Neutrophil (primary cell): Measurements from ENCODE around the gene POU3F2.

Experiments used
- H3K27ac ChIP-seq: fragments of 200-600 bp; sonication (generic); 2 replicates; pipeline ENCODE4 v1.5.1; 2016; ENCODE audit warnings: mild to moderate bottlenecking, moderate library complexity
- H3K27me3 ChIP-seq: fragments of 200-600 bp; sonication (generic); 2 replicates; pipeline ENCODE4 v1.6.0; 2016; ENCODE audit warnings: mild to moderate bottlenecking
- H3K36me3 ChIP-seq: fragments of 200-600 bp; sonication (generic); 2 replicates; pipeline ENCODE4 v1.5.1; 2017
- H3K4me1 ChIP-seq, 2 experiments: fragments of 200-600 bp in 1 of 2; sonication (generic) in 1 of 2; 1 replicate in 1 of 2; 2 replicates in 1 of 2; pipeline versions ENCODE4 v1.5.1 to v1.6.1; 2013 to 2016; ENCODE audit warnings: low read depth in 1 of 2, low read length in 1 of 2, mild to moderate bottlenecking in 1 of 2, moderate library complexity in 1 of 2; ENCODE audit not compliant: control insufficient read depth in 1 of 2, insufficient read depth in 1 of 2
- H3K4me3 ChIP-seq, 2 experiments: fragments of 200-600 bp in 1 of 2; sonication (generic) in 1 of 2; 1 replicate in 1 of 2; 2 replicates in 1 of 2; pipeline ENCODE4 v1.5.1; 2013 to 2016; ENCODE audit warnings: low read depth in 1 of 2, low read length in 1 of 2, mild to moderate bottlenecking in 1 of 2, moderate library complexity in 1 of 2
- H3K9me3 ChIP-seq: fragments of 200-600 bp; sonication (generic); 2 replicates; pipeline ENCODE4 v1.5.1; 2016
- CTCF ChIP-seq: fragments of 200-600 bp; sonication (generic); IDR thresholded peaks from 2 replicates; pipeline ENCODE4 v1.5.1; 2016; ENCODE audit warnings: antibody characterized with exemption

Gene POU3F2

DNA sequence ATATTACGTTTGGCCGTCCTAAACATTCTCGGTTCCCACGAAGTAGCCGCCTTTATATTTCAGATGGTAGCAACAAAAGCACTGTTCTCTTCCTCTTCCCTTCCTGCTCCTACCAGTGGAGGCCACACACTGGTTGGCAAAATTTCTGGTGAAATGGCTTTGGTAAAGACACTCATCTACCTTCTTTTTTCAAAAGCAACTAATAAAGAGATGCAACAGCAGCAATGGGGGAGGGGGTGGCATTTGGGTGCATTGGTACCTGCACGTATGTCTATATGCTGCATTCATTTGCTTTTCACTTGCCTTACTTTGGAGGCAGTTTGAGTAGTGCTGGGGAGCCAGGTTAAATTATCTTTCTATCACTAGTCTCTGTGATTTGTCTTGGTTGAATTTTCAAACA is 6.0 kb downstream of the POU3F2 start:
- TF ChIP-seq CTCF = no peak
- Histone ChIP-seq H3K36me3 (no peaks in the 10 kb centered on the region), H3K4me1 (peaks cover 6 to 14% of the 10 kb centered on the region in 2 experiments), H3K9me3 (no peaks in the 10 kb centered on the region), H3K4me3 (no peak overlapping the region), H3K27me3 (peaks cover 100% of the 10 kb centered on the region), H3K27ac (no peak overlapping the region)

DNA sequence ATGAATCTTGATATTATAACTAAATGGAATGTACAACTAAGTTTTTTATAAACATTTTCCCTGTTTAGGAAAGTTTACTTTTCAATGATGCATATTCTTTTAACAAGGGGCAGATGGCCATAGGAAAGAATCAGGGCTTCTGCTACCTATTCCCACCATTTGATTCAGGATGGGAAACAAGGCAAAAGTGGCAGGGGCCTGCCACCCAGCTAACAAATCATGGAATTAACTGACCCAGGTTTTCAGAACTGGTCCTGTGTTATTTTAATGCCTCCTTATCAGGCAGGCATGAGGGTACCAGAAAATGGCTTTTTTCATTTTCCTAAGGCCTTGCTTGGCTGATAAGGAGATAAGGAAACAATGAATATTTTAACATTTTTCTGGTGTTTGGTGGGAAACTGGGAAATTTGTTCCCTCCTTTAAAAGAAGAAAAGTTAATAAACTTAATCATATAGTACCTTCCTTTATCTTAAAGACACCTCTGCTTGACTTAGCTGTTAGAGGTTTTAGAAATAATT is 6.7 kb downstream of the POU3F2 start:
- no peaks in the 10 kb centered on the region for H3K9me3 ChIP-seq
- H3K36me3 ChIP-seq = no peaks in the 10 kb centered on the region
- peaks cover 0 to 12% of the 10 kb centered on the region in 2 experiments for H3K4me1 ChIP-seq
- no peak overlapping the region for H3K27ac ChIP-seq
- H3K4me3 ChIP-seq = no peak overlapping the region
- no peak for TF ChIP-seq CTCF
- H3K27me3 ChIP-seq = peaks cover 100% of the 10 kb centered on the region

GRCh38 chr6:98841621-98842341 is 7.4 kb downstream of the POU3F2 start:
- H3K9me3 ChIP-seq = no peaks in the 10 kb centered on the region
- no peak for TF ChIP-seq CTCF
- peaks cover 100% of the 10 kb centered on the region for H3K27me3 ChIP-seq

DNA sequence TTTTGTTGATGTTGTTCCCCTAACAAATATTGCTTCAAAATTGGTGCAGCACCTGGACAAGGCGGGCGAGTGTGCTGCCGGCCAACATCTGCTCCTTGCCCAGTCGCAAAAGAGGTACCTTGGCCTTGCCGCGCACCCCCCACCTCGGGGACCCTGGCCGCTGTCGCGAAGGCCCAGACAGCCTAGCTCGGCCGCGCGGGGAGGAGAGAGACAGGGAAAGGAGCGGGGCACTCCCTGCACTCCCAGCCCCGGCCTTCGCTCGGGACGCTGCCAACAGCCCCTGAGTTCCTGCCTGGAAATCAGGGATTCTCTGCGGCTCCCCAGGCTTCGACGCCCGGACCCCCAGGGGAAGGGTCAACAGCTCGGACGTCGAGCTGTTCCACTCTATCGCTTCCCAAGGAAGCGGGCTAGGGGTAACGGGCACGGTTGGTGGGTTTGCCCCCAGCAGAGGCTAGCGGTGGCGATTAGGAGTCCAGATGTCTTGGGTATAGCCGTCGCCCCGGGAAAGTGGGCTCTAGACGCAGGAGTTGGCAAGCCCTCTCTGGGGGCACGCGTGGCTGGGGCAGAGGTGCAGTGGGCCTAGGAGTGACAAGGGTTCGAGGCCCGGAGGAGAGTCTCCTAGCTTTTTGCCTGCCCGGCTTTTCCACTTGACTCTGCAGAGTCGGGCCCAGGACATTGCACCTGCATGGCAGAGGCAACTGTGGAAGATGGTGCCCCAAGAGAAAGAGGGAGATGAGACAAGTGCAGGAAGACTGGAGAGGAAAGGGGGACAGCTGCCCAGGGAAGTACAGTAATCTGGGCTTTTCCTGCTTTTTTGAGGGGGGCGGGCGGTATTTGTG is 8.2 kb downstream of the POU3F2 start:
- Histone ChIP-seq H3K27me3 (peaks cover 100% of the 10 kb centered on the region), H3K9me3 (no peaks in the 10 kb centered on the region), H3K4me1 (peaks cover 1 to 12% of the 10 kb centered on the region in 2 experiments), H3K27ac (no peak overlapping the region), H3K4me3 (no peak overlapping the region), H3K36me3 (no peaks in the 10 kb centered on the region)
- TF ChIP-seq CTCF = no peak

More at GRCh38 chr6:98841621-98842341, 7.4 kb downstream of the POU3F2 start:
- H3K27ac ChIP-seq = no peak overlapping the region
- no peak overlapping the region for H3K4me3 ChIP-seq
- H3K36me3 ChIP-seq = no peaks in the 10 kb centered on the region
- H3K4me1 ChIP-seq = peaks cover 0 to 12% of the 10 kb centered on the region in 2 experiments

DNA sequence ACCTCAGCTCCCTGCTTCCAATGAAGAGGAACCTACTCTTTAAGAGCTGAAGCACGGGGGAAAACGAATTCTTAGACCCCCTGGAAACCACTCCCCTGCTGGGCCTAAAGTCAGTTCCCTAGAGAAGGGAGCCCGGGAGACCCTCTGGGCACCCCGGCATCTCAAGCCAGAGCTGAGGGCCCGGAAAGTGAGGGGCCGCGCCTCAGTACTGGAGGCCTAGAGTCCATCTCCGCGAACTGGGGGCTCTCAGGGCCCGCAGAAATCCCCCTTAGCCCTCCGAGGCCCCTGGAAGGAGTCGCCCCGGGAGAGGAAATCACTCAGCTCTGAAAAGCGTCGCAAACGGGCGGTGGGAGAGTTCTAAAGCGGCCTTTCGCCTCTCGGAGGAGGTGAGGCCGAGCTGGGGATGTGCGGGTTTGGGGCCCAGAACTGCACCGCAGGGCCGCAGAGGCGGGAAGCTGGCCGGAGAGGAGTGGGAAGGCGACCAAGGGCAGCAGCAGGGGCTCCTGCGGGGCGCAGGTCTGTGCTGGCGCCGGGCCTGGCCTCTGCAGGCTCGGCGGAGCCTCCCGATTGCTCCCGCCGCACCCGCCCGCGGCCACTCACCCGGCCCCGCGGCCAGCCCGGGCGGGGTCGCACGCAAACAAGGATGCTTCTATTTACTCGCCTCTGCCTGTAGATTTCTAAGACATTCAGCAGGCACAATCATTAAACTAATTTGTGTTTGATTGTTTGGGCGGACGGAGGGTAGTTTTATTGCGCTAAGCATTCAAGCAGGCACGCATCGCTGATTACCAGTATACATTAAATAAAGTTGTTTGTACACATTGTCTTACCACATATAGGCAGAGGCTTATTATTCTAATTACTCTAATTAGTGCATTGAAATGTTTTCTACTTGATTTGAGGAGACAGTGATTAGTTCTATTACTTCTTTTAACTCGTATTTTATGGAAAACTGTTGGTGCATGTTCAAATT is 9.2 kb downstream of the POU3F2 start:
- H3K27ac ChIP-seq = no peak overlapping the region
- no peak overlapping the region for H3K4me3 ChIP-seq

More for the DNA sequence above, 9.2 kb downstream of the POU3F2 start:
- Histone ChIP-seq H3K9me3 (no peaks in the 10 kb centered on the region), H3K4me1 (peaks cover 11 to 20% of the 10 kb centered on the region in 2 experiments), H3K36me3 (no peaks in the 10 kb centered on the region), H3K27me3 (peaks cover 100% of the 10 kb centered on the region)
- TF ChIP-seq CTCF = no peak
